Measurements from ENCODE around the gene IFNG-AS1.

GRCh38 chr12:67958187-67958586 lies 31.1 kb upstream of the IFNG-AS1 start:
- TF ChIP-seq CTCF (IDR thresholded peaks at IDR 0.05) = no peak
- TF ChIP-seq POLR2A (IDR thresholded peaks at IDR 0.05) = no peak
